Ishikawa (cell line): Measurements from ENCODE around the gene C16orf74.

Experiments
- CEBPB ChIP-seq: IDR thresholded peaks from 2 replicates; pipeline ENCODE4 v1.6.1; 2012
- CREB1 ChIP-seq: IDR thresholded peaks from 2 replicates; pipeline ENCODE4 v1.6.1; 2012; ENCODE audit warnings: low read depth
- EGR1 ChIP-seq: IDR thresholded peaks from 2 replicates; pipeline ENCODE4 v1.6.1; 2012
- EP300 ChIP-seq: IDR thresholded peaks from 2 replicates; pipeline ENCODE4 v1.6.1; 2012; ENCODE audit warnings: borderline replicate concordance
- FOXM1 ChIP-seq: IDR thresholded peaks from 2 replicates; pipeline ENCODE4 v1.6.1; 2012; ENCODE audit warnings: low read depth, borderline replicate concordance
- MAX ChIP-seq: IDR thresholded peaks from 2 replicates; pipeline ENCODE4 v1.6.1; 2012
- NFIC ChIP-seq: IDR thresholded peaks from 2 replicates; pipeline ENCODE4 v1.6.1; 2012
- RAD21 ChIP-seq: IDR thresholded peaks from 2 replicates; pipeline ENCODE4 v1.6.1; 2012; ENCODE audit warnings: low read depth
- REST ChIP-seq: IDR thresholded peaks from 2 replicates; pipeline ENCODE4 v1.6.1; 2012; ENCODE audit warnings: low read depth, mild to moderate bottlenecking
- TAF1 ChIP-seq: IDR thresholded peaks from 2 replicates; pipeline ENCODE4 v1.6.1; 2012; ENCODE audit warnings: low read depth, mild to moderate bottlenecking
- TCF12 ChIP-seq: IDR thresholded peaks from 2 replicates; pipeline ENCODE4 v1.6.1; 2012; ENCODE audit warnings: low read depth
- TEAD4 ChIP-seq: IDR thresholded peaks from 2 replicates; pipeline ENCODE4 v1.6.1; 2012
- USF1 ChIP-seq: IDR thresholded peaks from 2 replicates; pipeline ENCODE4 v1.6.1; 2012
- YY1 ChIP-seq: IDR thresholded peaks from 2 replicates; pipeline ENCODE4 v1.6.1; 2012; ENCODE audit warnings: low read depth
- ZBTB7A ChIP-seq: IDR thresholded peaks from 2 replicates; pipeline ENCODE4 v1.6.1; 2012; ENCODE audit warnings: low read depth

Gene C16orf74

GRCh38 chr16:85686912-85687591 is 63.8 kb downstream of the C16orf74 start:
- TF ChIP-seq RAD21: no peak
- TF ChIP-seq CEBPB: no peak
- no peak for TF ChIP-seq CREB1
- TF ChIP-seq MAX: no peak
- no peak for TF ChIP-seq TAF1
- no peak for TF ChIP-seq ZBTB7A
- no peak for TF ChIP-seq FOXM1
- TF ChIP-seq TEAD4: no peak
- no peak for TF ChIP-seq YY1
- TF ChIP-seq TCF12: no peak
- no peak for TF ChIP-seq REST
- no peak for TF ChIP-seq EGR1
- no peak for TF ChIP-seq USF1
- no peak for TF ChIP-seq EP300
- no peak for TF ChIP-seq NFIC

- TF ChIP-seq EP300 (no peak), CREB1 (no peak), TCF12 (no peak)
Measured at GRCh38 chr16:85685251-85685650, 65.6 kb downstream of the C16orf74 start.

- TF ChIP-seq YY1 (no peak), EGR1 (no peak), EP300 (no peak), RAD21 (no peak), TCF12 (no peak), CEBPB (no peak), TEAD4 (no peak)
Measured at GRCh38 chr16:85683363-85683762, 67.5 kb downstream of the C16orf74 start.

- TF ChIP-seq MAX: no peak
- no peak for TF ChIP-seq FOXM1
- no peak for TF ChIP-seq YY1
- no peak for TF ChIP-seq REST
- TF ChIP-seq ZBTB7A: no peak
- no peak for TF ChIP-seq CEBPB
- TF ChIP-seq RAD21: no peak
- TF ChIP-seq TAF1: no peak
- TF ChIP-seq TCF12: no peak
- TF ChIP-seq EGR1: no peak
- no peak for TF ChIP-seq NFIC
- no peak for TF ChIP-seq CREB1
- no peak for TF ChIP-seq TEAD4
- no peak for TF ChIP-seq USF1
- no peak for TF ChIP-seq EP300
Measured at GRCh38 chr16:85682516-85682915, 68.4 kb downstream of the C16orf74 start.

- TF ChIP-seq TEAD4 (no peak), REST (no peak), NFIC (no peak), EGR1 (no peak), RAD21 (no peak), USF1 (no peak), TAF1 (no peak), EP300 (no peak), MAX (no peak), TCF12 (no peak), FOXM1 (no peak), YY1 (no peak), ZBTB7A (no peak), CREB1 (no peak), CEBPB (no peak)
Measured at GRCh38 chr16:85681255-85681654, 69.6 kb downstream of the C16orf74 start.
